ENCODE measurements around the gene VIT.

DNA sequence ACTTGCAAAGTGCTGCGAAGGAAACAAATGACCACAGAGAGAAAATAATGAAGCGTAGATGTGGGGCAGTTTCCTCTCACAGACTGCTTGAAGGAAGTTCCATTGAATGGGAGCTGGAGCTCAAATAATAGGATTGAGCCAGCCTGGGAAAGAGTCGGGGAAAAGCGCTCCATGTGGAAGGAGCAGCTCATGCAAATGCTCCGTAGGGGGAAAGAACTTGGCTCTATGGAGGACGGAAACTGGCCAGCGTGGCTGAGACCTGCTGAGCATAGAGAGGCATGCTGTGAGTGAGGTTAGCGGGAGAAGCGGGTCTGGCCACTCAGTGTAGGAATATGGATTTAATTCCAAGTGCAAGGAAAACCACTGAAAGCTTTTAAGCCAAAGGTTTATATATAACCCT lies 28.6 kb upstream of the VIT start:
- TF ChIP-seq, protein P1, sequence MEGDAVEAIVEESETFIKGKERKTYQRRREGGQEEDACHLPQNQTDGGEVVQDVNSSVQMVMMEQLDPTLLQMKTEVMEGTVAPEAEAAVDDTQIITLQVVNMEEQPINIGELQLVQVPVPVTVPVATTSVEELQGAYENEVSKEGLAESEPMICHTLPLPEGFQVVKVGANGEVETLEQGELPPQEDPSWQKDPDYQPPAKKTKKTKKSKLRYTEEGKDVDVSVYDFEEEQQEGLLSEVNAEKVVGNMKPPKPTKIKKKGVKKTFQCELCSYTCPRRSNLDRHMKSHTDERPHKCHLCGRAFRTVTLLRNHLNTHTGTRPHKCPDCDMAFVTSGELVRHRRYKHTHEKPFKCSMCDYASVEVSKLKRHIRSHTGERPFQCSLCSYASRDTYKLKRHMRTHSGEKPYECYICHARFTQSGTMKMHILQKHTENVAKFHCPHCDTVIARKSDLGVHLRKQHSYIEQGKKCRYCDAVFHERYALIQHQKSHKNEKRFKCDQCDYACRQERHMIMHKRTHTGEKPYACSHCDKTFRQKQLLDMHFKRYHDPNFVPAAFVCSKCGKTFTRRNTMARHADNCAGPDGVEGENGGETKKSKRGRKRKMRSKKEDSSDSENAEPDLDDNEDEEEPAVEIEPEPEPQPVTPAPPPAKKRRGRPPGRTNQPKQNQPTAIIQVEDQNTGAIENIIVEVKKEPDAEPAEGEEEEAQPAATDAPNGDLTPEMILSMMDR (IDR thresholded peaks at IDR 0.05), result no peak
- no peak for TF ChIP-seq POLR2A (IDR thresholded peaks at IDR 0.05)
